Progenitor cell of endocrine pancreas (in vitro differentiated cells): ENCODE data around the gene ITGA8. TPM values are rescaled to one million over a fixed set of nuclear protein-coding genes. Genes with fewer than 3 reads are reported as not detected.
A peak's percentile ranks its signal among the peaks of the same experiment; 100 is the strongest.

Experiments
- DNase-seq: peaks from one replicate; pipeline ENCODE4 v3.0.0; 2021; ENCODE audit warnings: low spot score; ENCODE audit not compliant: unreplicated experiment
- H3K27ac Mint-ChIP-seq: 2 replicates; pipeline ENCODE4 v1.8.0; 2021; ENCODE audit warnings: mild to moderate bottlenecking, moderate library complexity, mixed read lengths
- H3K27me3 Mint-ChIP-seq: 2 replicates; pipeline ENCODE4 v1.8.0; 2021; ENCODE audit warnings: mixed read lengths
- H3K36me3 Mint-ChIP-seq: 2 replicates; pipeline ENCODE4 v1.8.0; 2022; ENCODE audit warnings: mixed read lengths; ENCODE audit not compliant: insufficient read depth
- H3K4me1 Mint-ChIP-seq: 2 replicates; pipeline ENCODE4 v1.8.0; 2021; ENCODE audit warnings: low read depth, mixed read lengths
- H3K4me3 Mint-ChIP-seq: 2 replicates; pipeline ENCODE4 v1.8.0; 2021; ENCODE audit warnings: low read depth, mild to moderate bottlenecking, moderate library complexity, mixed read lengths
- H3K9me3 Mint-ChIP-seq: 2 replicates; pipeline ENCODE4 v1.8.0; 2021; ENCODE audit warnings: low read depth, mixed read lengths
- total RNA-seq: library from RNA; stranded (reverse); gene quantifications from 2 replicates; pipeline ENCODE4 v1.2.1, GENCODE V29; 2021
- TF ChIP-seq, protein P1 (sequence below): fragments of 200-600 bp; sonication (generic); IDR thresholded peaks from one replicate; pipeline ENCODE4 v1.5.0; 2021; ENCODE audit warnings: antibody characterized with exemption, mild to moderate bottlenecking; ENCODE audit not compliant: unreplicated experiment

The ITGA8 gene
- total RNA-seq, 1 donor from 2014 or later = not detected

DNA sequence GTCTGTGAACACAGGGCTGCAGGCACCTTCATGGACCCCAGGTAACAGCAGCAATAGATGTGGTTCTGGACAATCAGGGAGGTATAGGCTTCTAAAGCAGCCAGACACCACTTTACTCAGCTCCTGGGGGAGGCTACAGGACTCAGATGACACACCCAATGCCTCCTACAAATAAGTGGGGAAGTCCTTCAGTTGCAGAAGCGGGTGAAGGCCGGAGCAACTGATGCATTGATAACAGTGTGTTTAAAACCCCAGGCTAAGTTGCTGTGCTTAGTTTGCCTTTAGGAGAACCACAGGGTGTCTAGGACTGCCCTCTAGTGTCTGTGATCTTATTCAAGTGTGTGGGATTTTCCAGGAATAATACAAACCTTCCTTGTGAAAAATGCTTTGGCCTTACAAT, 5.9 kb upstream of the ITGA8 start:
- no peak overlapping the region for H3K27ac Mint-ChIP-seq
- no peak for DNase-seq
- H3K9me3 Mint-ChIP-seq = no peaks in the 10 kb centered on the region
- TF ChIP-seq, protein P1, sequence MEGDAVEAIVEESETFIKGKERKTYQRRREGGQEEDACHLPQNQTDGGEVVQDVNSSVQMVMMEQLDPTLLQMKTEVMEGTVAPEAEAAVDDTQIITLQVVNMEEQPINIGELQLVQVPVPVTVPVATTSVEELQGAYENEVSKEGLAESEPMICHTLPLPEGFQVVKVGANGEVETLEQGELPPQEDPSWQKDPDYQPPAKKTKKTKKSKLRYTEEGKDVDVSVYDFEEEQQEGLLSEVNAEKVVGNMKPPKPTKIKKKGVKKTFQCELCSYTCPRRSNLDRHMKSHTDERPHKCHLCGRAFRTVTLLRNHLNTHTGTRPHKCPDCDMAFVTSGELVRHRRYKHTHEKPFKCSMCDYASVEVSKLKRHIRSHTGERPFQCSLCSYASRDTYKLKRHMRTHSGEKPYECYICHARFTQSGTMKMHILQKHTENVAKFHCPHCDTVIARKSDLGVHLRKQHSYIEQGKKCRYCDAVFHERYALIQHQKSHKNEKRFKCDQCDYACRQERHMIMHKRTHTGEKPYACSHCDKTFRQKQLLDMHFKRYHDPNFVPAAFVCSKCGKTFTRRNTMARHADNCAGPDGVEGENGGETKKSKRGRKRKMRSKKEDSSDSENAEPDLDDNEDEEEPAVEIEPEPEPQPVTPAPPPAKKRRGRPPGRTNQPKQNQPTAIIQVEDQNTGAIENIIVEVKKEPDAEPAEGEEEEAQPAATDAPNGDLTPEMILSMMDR = peak; percentile 68
- H3K36me3 Mint-ChIP-seq = no peaks in the 10 kb centered on the region
- H3K4me3 Mint-ChIP-seq = no peak overlapping the region
- H3K4me1 Mint-ChIP-seq = no peaks in the 10 kb centered on the region
- H3K27me3 Mint-ChIP-seq = peaks cover 29% of the 10 kb centered on the region

DNA sequence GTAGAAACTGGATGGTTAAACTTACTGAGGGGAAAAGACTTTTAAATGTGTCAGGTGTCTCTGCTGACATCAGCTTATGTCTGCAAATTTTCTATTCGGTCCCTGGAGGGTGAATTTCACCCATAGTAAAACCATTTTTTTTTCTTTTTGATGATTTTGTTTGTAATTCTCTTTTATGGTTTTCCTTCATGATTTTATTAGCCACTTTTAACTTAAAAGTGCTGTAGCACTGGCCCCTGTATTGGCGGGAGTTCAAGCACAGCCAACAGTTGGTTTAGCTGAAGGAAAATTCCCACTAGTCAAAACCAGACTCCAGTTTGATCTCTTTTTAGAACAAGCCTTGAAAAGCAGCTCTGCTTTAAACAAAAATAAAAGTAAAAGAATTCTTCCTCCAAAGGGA, 5.0 kb upstream of the ITGA8 start:
- Mint-ChIP-seq H3K27me3 (peaks cover 37% of the 10 kb centered on the region), H3K27ac (no peak overlapping the region), H3K9me3 (no peaks in the 10 kb centered on the region), H3K36me3 (no peaks in the 10 kb centered on the region), H3K4me1 (no peaks in the 10 kb centered on the region), H3K4me3 (no peak overlapping the region)
- TF ChIP-seq, protein P1 = no peak
- no peak for DNase-seq

DNA sequence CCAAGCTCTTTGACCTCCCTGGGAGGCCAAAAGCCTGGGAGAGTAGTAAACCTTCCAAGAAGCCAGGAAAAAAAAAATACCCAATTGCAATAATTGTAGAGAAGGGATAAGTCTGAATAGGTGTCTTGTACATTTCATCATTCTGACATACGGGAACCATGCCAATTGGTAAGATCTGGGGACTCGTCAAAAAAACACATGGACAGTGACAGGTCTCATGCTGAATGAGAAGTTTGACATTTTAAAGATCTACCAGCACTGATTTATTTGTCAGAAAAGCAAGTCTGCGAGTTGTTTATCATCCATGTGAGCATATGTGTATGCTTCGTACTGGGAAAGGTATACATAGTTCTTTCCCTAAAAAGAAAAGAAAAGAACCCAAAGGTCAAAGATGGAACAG, 4.1 kb upstream of the ITGA8 start:
- no peak for DNase-seq
- H3K4me1 Mint-ChIP-seq = peaks cover 2% of the 10 kb centered on the region
- no peak overlapping the region for H3K27ac Mint-ChIP-seq
- H3K4me3 Mint-ChIP-seq = no peak overlapping the region
- H3K36me3 Mint-ChIP-seq = no peaks in the 10 kb centered on the region
- no peaks in the 10 kb centered on the region for H3K9me3 Mint-ChIP-seq
- H3K27me3 Mint-ChIP-seq = peaks cover 42% of the 10 kb centered on the region
- TF ChIP-seq, protein P1 = no peak

DNA sequence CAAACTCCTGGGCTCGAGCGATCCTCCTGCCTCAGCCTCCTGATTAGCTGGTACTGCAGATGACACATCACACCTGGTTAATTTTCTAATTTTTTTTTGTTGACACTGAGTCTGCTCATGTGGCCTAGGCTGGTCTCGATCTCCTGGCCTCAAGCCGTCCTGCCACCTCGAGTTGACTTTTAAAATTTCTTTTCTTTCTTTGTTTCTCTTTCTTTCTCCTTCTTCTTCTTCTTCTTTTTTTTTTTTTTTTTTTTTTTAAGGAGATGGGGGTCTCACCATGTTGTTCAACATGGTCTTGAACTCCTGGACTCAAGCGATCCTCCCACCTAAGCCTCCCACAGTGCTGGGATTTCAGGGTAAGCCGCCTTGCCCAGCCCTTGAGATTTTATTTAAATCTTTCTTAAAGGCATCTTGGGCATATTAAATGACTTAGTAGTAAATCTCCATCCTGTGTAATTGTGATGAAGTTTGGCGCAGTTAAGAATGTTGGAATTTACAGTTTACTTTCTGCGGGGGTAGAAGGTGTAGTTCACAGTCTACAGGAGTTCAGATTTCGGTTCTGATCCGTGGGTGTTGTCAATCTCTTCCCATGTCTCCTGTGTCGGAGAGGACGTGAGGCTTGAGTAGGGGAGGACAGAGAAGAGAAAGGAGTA, 1.0 kb upstream of the ITGA8 start:
- H3K4me3 Mint-ChIP-seq = no peak overlapping the region
- no peaks in the 10 kb centered on the region for H3K36me3 Mint-ChIP-seq
- no peaks in the 10 kb centered on the region for H3K9me3 Mint-ChIP-seq
- TF ChIP-seq, protein P1 = no peak
- no peak for DNase-seq
- H3K4me1 Mint-ChIP-seq = peaks cover 2% of the 10 kb centered on the region
- no peak overlapping the region for H3K27ac Mint-ChIP-seq
- peaks cover 65% of the 10 kb centered on the region for H3K27me3 Mint-ChIP-seq

DNA sequence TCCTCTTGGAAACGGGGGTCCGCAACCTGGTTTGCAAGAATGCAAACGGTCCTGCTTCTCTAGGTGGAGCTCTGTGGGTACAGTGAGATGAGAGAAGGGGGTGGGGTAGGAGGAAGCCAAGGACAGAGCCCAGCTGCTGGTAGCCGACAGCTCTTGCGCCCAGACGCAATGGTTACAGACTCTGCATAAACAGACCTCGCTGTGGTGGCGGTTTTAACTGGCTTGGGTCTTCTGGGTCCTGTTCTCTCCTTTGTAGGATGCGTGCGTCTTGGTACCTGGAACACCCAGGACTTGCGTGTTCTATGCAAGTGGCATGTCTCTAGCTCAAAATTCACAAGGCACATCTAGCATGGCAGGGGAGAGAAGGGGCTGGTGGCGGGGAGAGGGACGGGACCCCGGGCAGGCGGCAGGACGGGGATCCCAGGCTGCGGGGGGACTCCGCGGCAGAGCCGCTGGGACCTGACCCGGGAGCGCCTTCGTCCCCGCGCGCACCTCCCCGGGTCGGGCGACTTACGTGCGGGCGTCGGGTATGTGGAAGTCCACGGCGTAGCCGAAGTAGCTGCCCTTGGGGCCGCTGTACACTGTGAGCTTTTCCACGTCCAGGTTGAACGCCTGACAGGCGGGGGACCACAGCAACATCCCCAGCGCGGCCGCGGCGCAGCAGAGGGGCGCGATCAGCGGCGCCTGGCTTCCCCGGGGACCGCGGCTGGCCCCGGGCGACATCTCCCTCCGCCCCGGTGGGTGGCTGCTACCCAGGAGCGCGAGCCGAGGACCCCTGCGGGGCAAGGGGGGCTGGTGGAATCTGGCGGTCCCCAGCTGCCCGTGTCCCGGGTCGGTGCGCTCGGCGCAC, 448 bp downstream of the ITGA8 start:
- no peaks in the 10 kb centered on the region for H3K9me3 Mint-ChIP-seq
- peaks cover 67% of the 10 kb centered on the region for H3K27me3 Mint-ChIP-seq
- TF ChIP-seq, protein P1 = no peak
- no peak overlapping the region for H3K27ac Mint-ChIP-seq
- DNase-seq = peak; percentile 34
- H3K4me1 Mint-ChIP-seq = peaks cover 2% of the 10 kb centered on the region
- H3K36me3 Mint-ChIP-seq = no peaks in the 10 kb centered on the region
- peak overlapping the region; percentile 73 for H3K4me3 Mint-ChIP-seq
